GM12878 (cell line): Measurements from ENCODE around the gene ACOX1. TPM values are rescaled to one million over a fixed set of nuclear protein-coding genes. Genes with fewer than 3 reads are reported as not detected.

Source experiments
- ATAC-seq: fragments of 200-7000 bp; cut with Tn5 transposase; 3 replicates; pipeline ENCODE4 v1.9.1; 2020; ENCODE audit warnings: mild to moderate bottlenecking, moderate library complexity
- BruUV-seq: library from RNA; stranded (reverse); fragments of 400-500 nt; replicated peaks from 2 replicates; lab custom pipeline; 2021; lab: Mats Ljungman, UMichigan
- CTCF ChIA-PET: fragments of 300-600 bp; sonication (Branson Sonifier 250); formaldehyde crosslinking; extraction: SDS; loops from one replicate; lab custom pipeline; 2021; ENCODE audit warnings: inconsistent platforms; lab: Yijun Ruan, JAX
- POLR2A ChIA-PET: fragments of 350-600 bp; formaldehyde crosslinking; extraction: SDS; loops from one replicate; lab custom pipeline; 2021; ENCODE audit warnings: inconsistent platforms; lab: Charles Lee
- RAD21 ChIA-PET: fragments of 300-600 bp; sonication (Branson Sonifier 250); formaldehyde crosslinking; loops from one replicate; lab custom pipeline; 2023; ENCODE audit warnings: antibody characterized with exemption; ENCODE audit not compliant: unreplicated experiment; lab: Charles Lee
- SMC1A ChIA-PET: fragments of 300-600 bp; sonication (Branson Sonifier 250); formaldehyde crosslinking; loops from one replicate; lab custom pipeline; 2023; ENCODE audit not compliant: unreplicated experiment, uncharacterized antibody; lab: Charles Lee
- DNase-seq: peaks from one replicate; pipeline ENCODE4 v3.0.0-alpha.2; 2011; ENCODE audit warnings: low read depth, low spot score
- FAIRE-seq: peaks from 3 replicates; lab custom pipeline; 2011; peaks lifted over from hg19 to GRCh38; lab: Jason Lieb, UNC
- H2AFZ ChIP-seq: 2 replicates; pipeline ENCODE4 v1.6.0; 2011; ENCODE audit warnings: low read depth, low read length, control low read depth; ENCODE audit not compliant: control insufficient read depth
- H3K27ac ChIP-seq: 2 replicates; pipeline ENCODE4 v1.5.1; 2011; ENCODE audit warnings: control low read depth; ENCODE audit not compliant: control insufficient read depth, insufficient read depth
- H3K27me3 ChIP-seq, 2 experiments: replicated peaks in 1 of 2; 2 replicates each; pipeline versions ENCODE4 v1.6.0 to v1.6.1; 2011; ENCODE audit warnings: low read length in 1 of 2; ENCODE audit not compliant: control insufficient read depth in 2 of 2, insufficient read depth in 2 of 2
- H3K36me3 ChIP-seq, 2 experiments: 2 replicates each; pipeline ENCODE4 v1.5.1; 2011; ENCODE audit warnings: low read length in 1 of 2; ENCODE audit not compliant: control insufficient read depth in 2 of 2, insufficient read depth in 2 of 2
- H3K4me1 ChIP-seq: 2 replicates; pipeline ENCODE4 v1.6.1; 2011; ENCODE audit warnings: mild to moderate bottlenecking, low read length, moderate library complexity, mixed read lengths; ENCODE audit not compliant: control insufficient read depth, insufficient read depth
- H3K4me2 ChIP-seq: 2 replicates; pipeline ENCODE4 v1.6.0; 2011; ENCODE audit warnings: control low read depth; ENCODE audit not compliant: control insufficient read depth, insufficient read depth
- H3K4me3 ChIP-seq: fragments of 200-600 bp; sonication (generic); 2 replicates; pipeline ENCODE4 v1.5.1; 2016
- H3K79me2 ChIP-seq: 2 replicates; pipeline ENCODE4 v1.6.0; 2011; ENCODE audit warnings: low read length; ENCODE audit not compliant: control insufficient read depth, insufficient read depth
- H3K9ac ChIP-seq: 2 replicates; pipeline ENCODE4 v1.8.0; 2011; ENCODE audit warnings: low read length, control low read depth, mixed read lengths; ENCODE audit not compliant: control insufficient read depth, insufficient read depth
- H3K9me3 ChIP-seq: replicated peaks from 3 replicates; pipeline ENCODE4 v1.5.1; 2011; ENCODE audit warnings: mild to moderate bottlenecking, low read length; ENCODE audit not compliant: control insufficient read depth, insufficient read depth
- H4K20me1 ChIP-seq: 2 replicates; pipeline ENCODE4 v1.6.0; 2011; ENCODE audit not compliant: control insufficient read depth, insufficient read depth
- CBX5 ChIP-seq: sonication (generic); IDR thresholded peaks from 2 replicates; pipeline ENCODE4 v1.6.1; 2016; ENCODE audit warnings: low read depth, moderate library complexity, mild to moderate bottlenecking, inconsistent platforms
- CHD4 ChIP-seq: fragments of 200-600 bp; sonication (generic); IDR thresholded peaks from 2 replicates; pipeline ENCODE4 v1.6.1; 2016; ENCODE audit warnings: mild to moderate bottlenecking
- CREM ChIP-seq: IDR thresholded peaks from 2 replicates; pipeline ENCODE4 v1.6.1; 2014; ENCODE audit warnings: antibody characterized with exemption, low read depth
- DPF2 ChIP-seq: fragments of 450-650 bp; IDR thresholded peaks from 2 replicates; pipeline ENCODE4 v1.6.1; 2017; ENCODE audit warnings: mild to moderate bottlenecking
- ETV6 ChIP-seq, 2 experiments: fragments of 450-650 bp in 1 of 2; IDR thresholded peaks in 1 of 2; conservative IDR thresholded peaks in 1 of 2; 2 replicates each; pipeline ENCODE4 v1.6.1; 2014; ENCODE audit warnings: antibody characterized with exemption in 1 of 2, borderline replicate concordance in 1 of 2, low read depth in 1 of 2, mild to moderate bottlenecking in 1 of 2, moderate library complexity in 1 of 2
- EZH2 ChIP-seq: IDR thresholded peaks from 2 replicates; pipeline ENCODE4 v1.6.1; 2012; ENCODE audit warnings: low read depth, mild to moderate bottlenecking, control low read depth, inconsistent platforms, low read length, borderline replicate concordance; ENCODE audit not compliant: control insufficient read depth
- FOXK2 ChIP-seq: fragments of 450-650 bp; IDR thresholded peaks from 2 replicates; pipeline ENCODE4 v1.6.1; 2017; ENCODE audit warnings: mild to moderate bottlenecking, moderate library complexity
- HCFC1 ChIP-seq: fragments of 150-350 bp; IDR thresholded peaks from 2 replicates; pipeline ENCODE4 v1.6.1; 2014; ENCODE audit warnings: low read length
- JUND ChIP-seq: IDR thresholded peaks from 2 replicates; pipeline ENCODE4 v1.6.1; 2012; ENCODE audit warnings: low read depth, mild to moderate bottlenecking, low read length, improper control_type of control experiment, moderate library complexity
- LARP7 ChIP-seq: fragments of 450-650 bp; IDR thresholded peaks from 2 replicates; pipeline ENCODE4 v1.6.1; 2017; ENCODE audit warnings: mild to moderate bottlenecking
- MXI1 ChIP-seq: fragments of 150-350 bp; IDR thresholded peaks from 2 replicates; pipeline ENCODE4 v1.6.1; 2011; ENCODE audit warnings: low read depth, mild to moderate bottlenecking, inconsistent platforms, low read length, improper control_type of control experiment
- NBN ChIP-seq: fragments of 450-650 bp; IDR thresholded peaks from 2 replicates; pipeline ENCODE4 v1.6.1; 2016
- NR2C1 ChIP-seq: fragments of 450-650 bp; IDR thresholded peaks from 2 replicates; pipeline ENCODE4 v1.6.1; 2017; ENCODE audit warnings: antibody characterized with exemption, mild to moderate bottlenecking, moderate library complexity
- RB1 ChIP-seq: fragments of 450-650 bp; formaldehyde crosslinking; IDR thresholded peaks from 2 replicates; pipeline ENCODE4 v1.6.1; 2017; ENCODE audit warnings: mild to moderate bottlenecking, borderline replicate concordance
- SP1 ChIP-seq: IDR thresholded peaks from one replicate; pipeline ENCODE4 v1.6.1; 2011; ENCODE audit warnings: low read depth, low read length
- STAT1 ChIP-seq: fragments of 450-650 bp; conservative IDR thresholded peaks from 2 replicates; pipeline ENCODE4 v1.6.1; 2014; ENCODE audit warnings: antibody characterized with exemption, mild to moderate bottlenecking
- STAT3 ChIP-seq: IDR thresholded peaks from 2 replicates; pipeline ENCODE4 v1.6.1; 2011; ENCODE audit warnings: low read depth, low read length, improper control_type of control experiment
- TBL1XR1 ChIP-seq: IDR thresholded peaks from 2 replicates; pipeline ENCODE4 v1.6.1; 2012; ENCODE audit warnings: low read depth, low read length, improper control_type of control experiment
- TCF12 ChIP-seq: IDR thresholded peaks from 2 replicates; pipeline ENCODE4 v1.6.1; 2011; ENCODE audit warnings: low read depth, mild to moderate bottlenecking, low read length
- ZNF622 ChIP-seq: fragments of 450-650 bp; IDR thresholded peaks from 2 replicates; pipeline ENCODE4 v1.6.1; 2017; ENCODE audit warnings: mild to moderate bottlenecking, inconsistent platforms
- ZZZ3 ChIP-seq: IDR thresholded peaks from 2 replicates; pipeline ENCODE4 v1.6.1; 2011; ENCODE audit warnings: low read depth; ENCODE audit not compliant: control insufficient read depth, insufficient read length
- WGBS: methylation state at CpG from one replicate; pipeline ENCODE4 v1.1.6; 2016; ENCODE audit warnings: low lambda C conversion rate; ENCODE audit not compliant: insufficient replicate concordance, insufficient coverage; ENCODE audit errors: missing lambda C conversion rate; 5-methylcytosine and 5-hydroxymethylcytosine counted together
- in situ Hi-C: fragments of 300-500 bp; cut with MboI; formaldehyde crosslinking; loops from 9 replicates; pipeline ENCODE4 v1.14.3; 2018; ENCODE audit warnings: mixed read lengths
- intact Hi-C: fragments of 100-400 bp; cut with micrococcal nuclease; formaldehyde crosslinking; loops from one replicate; pipeline ENCODE4 v1.14.2; 2022; ENCODE audit not compliant: unreplicated experiment
- polyA plus RNA-seq, 11 experiments: library from polyadenylated mRNA; depleted of rRNA in 4 of 11; unstranded in 6 of 11; stranded (reverse) in 5 of 11; fragments of >200 nt; fragmentation: Nextera tagmentation in 4 of 11; fragmentation: Illumina TruSeq in 1 of 11; extraction: Ambion mirVana in 4 of 11; extraction: Trizol in 1 of 11; gene quantifications; 1 replicate in 1 of 11; 2 replicates in 10 of 11; pipeline versions ENCODE4 v1.2.1 to v1.2.3, GENCODE V29; 2011 to 2016; ENCODE audit warnings: inconsistent platforms in 2 of 11, missing spikeins in 2 of 11, low read depth in 1 of 11
- total RNA-seq, 4 experiments: library from RNA; depleted of rRNA in 3 of 4; stranded (reverse); fragments of >200 nt in 3 of 4; fragmentation: Illumina TruSeq in 1 of 4; extraction: Trizol in 1 of 4; gene quantifications; 2 replicates each; pipeline versions ENCODE4 v1.2.1 to v1.2.3, GENCODE V29; 2013 to 2021

ACOX1 gene
- total and polyA plus RNA-seq, 10 of the 15 experiments (the other 5 are each of a cell fraction or from before 2014, with no cell fraction given): 6.5 to 26.2 (median 21.6) TPM

GRCh38 chr17:75950855-75951554 lies 28.0 kb downstream of the ACOX1 start:
- Histone ChIP-seq H3K79me2 (no peaks in the 10 kb centered on the region), H3K36me3 (peaks cover 1 to 28% of the 10 kb centered on the region in 2 experiments), H4K20me1 (no peaks in the 10 kb centered on the region), H3K9ac (no peak overlapping the region), H3K4me1 (no peaks in the 10 kb centered on the region), H2AFZ (no peak overlapping the region), H3K27ac (no peak overlapping the region), H3K9me3 (no peaks in the 10 kb centered on the region), H3K4me2 (no peak overlapping the region), H3K4me3 (no peak overlapping the region), H3K27me3 (no peaks in the 10 kb centered on the region)
- WGBS: 83% methylated on average over 8 of the region's 8 CpGs
- no peak for TF ChIP-seq CBX5
- no peak for TF ChIP-seq STAT3
- no peak for TF ChIP-seq TCF12
- no peak for TF ChIP-seq JUND
- TF ChIP-seq HCFC1: no peak
- no peak for TF ChIP-seq FOXK2
- in situ Hi-C loops: no loop called here
- intact Hi-C loops: no loop called here
- no peak for ATAC-seq
- DNase-seq: no peak
- RAD21 ChIA-PET: interaction anchor here (0.6 kb wide), 1 partner anchor 12 kb away, joined by 3 read pairs; no protein-coding TSS in a partner anchor
- SMC1A ChIA-PET: interaction anchor here (0.6 kb wide), 1 partner anchor 203 kb away, joined by 3 read pairs; no protein-coding TSS in a partner anchor
- POLR2A ChIA-PET: interaction anchor here (0.6 kb wide), 1 partner anchor 18 kb away, joined by 10 read pairs; no protein-coding TSS in a partner anchor
- no TSS peak for BruUV-seq
- no peak for FAIRE-seq
- CTCF ChIA-PET: interaction anchor here (1.1 kb wide), 1 partner anchor 52 kb away, joined by 3 read pairs; no protein-coding TSS in a partner anchor

- ChIA-PET CTCF (interaction anchor here (1.1 kb wide), 1 partner anchor 53 kb away, joined by 3 read pairs; no protein-coding TSS in a partner anchor), SMC1A (interaction anchor here (0.6 kb wide), 1 partner anchor 204 kb away, joined by 3 read pairs; no protein-coding TSS in a partner anchor), RAD21 (no interaction called here), POLR2A (interaction anchor here (0.6 kb wide), 1 partner anchor 18 kb away, joined by 10 read pairs; no protein-coding TSS in a partner anchor)
- DNase-seq (no peak), ATAC-seq (no peak), FAIRE-seq (no peak)
- H2AFZ ChIP-seq: no peak overlapping the region
- no peaks in the 10 kb centered on the region for H3K27me3 ChIP-seq
- H3K79me2 ChIP-seq: no peaks in the 10 kb centered on the region
- intact Hi-C loops: no loop called here
- peaks cover 1 to 24% of the 10 kb centered on the region in 2 experiments for H3K36me3 ChIP-seq
- 89% methylated on average over 6 of the region's 6 CpGs for WGBS
- no peak overlapping the region for H3K27ac ChIP-seq
- no TSS peak for BruUV-seq
- in situ Hi-C loops: no loop called here
- no peak overlapping the region for H3K4me2 ChIP-seq
- no peaks in the 10 kb centered on the region for H3K4me1 ChIP-seq
- no peak overlapping the region for H3K9ac ChIP-seq
- H3K4me3 ChIP-seq: no peak overlapping the region
- H4K20me1 ChIP-seq: no peaks in the 10 kb centered on the region
- no peaks in the 10 kb centered on the region for H3K9me3 ChIP-seq
- no peak for TF ChIP-seq JUND
- no peak for TF ChIP-seq CHD4
- no peak for TF ChIP-seq ETV6 (conservative IDR thresholded peaks at IDR 0.05 in 1 of 2, IDR thresholded peaks at IDR 0.05 in 1 of 2; ENCODE audit: borderline replicate concordance in 1 of 2, low read depth in 1 of 2)
- no peak for TF ChIP-seq ZZZ3
- TF ChIP-seq RB1: no peak
- TF ChIP-seq TBL1XR1: no peak
- TF ChIP-seq NR2C1: no peak
- TF ChIP-seq SP1: no peak
- no peak for TF ChIP-seq MXI1
- TF ChIP-seq FOXK2: no peak
- TF ChIP-seq CREM: no peak
- no peak for TF ChIP-seq NBN
- TF ChIP-seq EZH2: no peak
- TF ChIP-seq DPF2: no peak
- no peak for TF ChIP-seq STAT1
- no peak for TF ChIP-seq LARP7
- TF ChIP-seq ZNF622: no peak
Measured at GRCh38 chr17:75950421-75950820, 28.5 kb downstream of the ACOX1 start.
